Stimulated activated naive CD8-positive, alpha-beta T cell treated with anti-CD3 and anti-CD28 coated beads, Interleukin-15, Interleukin-2, amounts not matched to agents 100 ng/mL and 50 ng/mL, for 24 hours (primary cell): ENCODE results near the gene RXFP1.

Experiments
- H3K27ac Mint-ChIP-seq: one replicate; pipeline ENCODE4 v1.8.0; 2021; ENCODE audit warnings: mild to moderate bottlenecking, mixed read lengths
- H3K27me3 Mint-ChIP-seq: one replicate; pipeline ENCODE4 v1.8.0; 2021; ENCODE audit warnings: mixed read lengths
- H3K36me3 Mint-ChIP-seq: one replicate; pipeline ENCODE4 v1.8.0; 2021; ENCODE audit warnings: low read depth, mixed read lengths
- H3K4me1 Mint-ChIP-seq: one replicate; pipeline ENCODE4 v1.8.0; 2021; ENCODE audit warnings: low read depth, mixed read lengths
- H3K4me3 Mint-ChIP-seq: one replicate; pipeline ENCODE4 v1.8.0; 2021; ENCODE audit warnings: mild to moderate bottlenecking, mixed read lengths
- H3K9me3 Mint-ChIP-seq: one replicate; pipeline ENCODE4 v1.8.0; 2021; ENCODE audit warnings: mixed read lengths

Gene RXFP1

GRCh38 chr4:158581161-158581560 lies 59.5 kb downstream of the RXFP1 start:
- Mint-ChIP-seq H3K36me3 (no peaks in the 10 kb centered on the region), H3K4me3 (no peak overlapping the region), H3K27me3 (peaks cover 3% of the 10 kb centered on the region), H3K27ac (no peak overlapping the region), H3K9me3 (no peaks in the 10 kb centered on the region), H3K4me1 (no peaks in the 10 kb centered on the region)

GRCh38 chr4:158586881-158587280 lies 65.2 kb downstream of the RXFP1 start:
- H3K9me3 Mint-ChIP-seq: no peaks in the 10 kb centered on the region
- peaks cover 13% of the 10 kb centered on the region for H3K27me3 Mint-ChIP-seq
- no peak overlapping the region for H3K27ac Mint-ChIP-seq
- no peaks in the 10 kb centered on the region for H3K4me1 Mint-ChIP-seq
- H3K4me3 Mint-ChIP-seq: no peak overlapping the region
- no peaks in the 10 kb centered on the region for H3K36me3 Mint-ChIP-seq

GRCh38 chr4:158588285-158588684 lies 66.6 kb downstream of the RXFP1 start:
- Mint-ChIP-seq H3K27me3 (peaks cover 13% of the 10 kb centered on the region), H3K4me3 (no peak overlapping the region), H3K27ac (no peak overlapping the region), H3K9me3 (no peaks in the 10 kb centered on the region), H3K36me3 (no peaks in the 10 kb centered on the region), H3K4me1 (no peaks in the 10 kb centered on the region)

- Mint-ChIP-seq H3K4me3 (no peak overlapping the region), H3K9me3 (no peaks in the 10 kb centered on the region), H3K27me3 (peaks cover 13% of the 10 kb centered on the region), H3K36me3 (no peaks in the 10 kb centered on the region), H3K4me1 (no peaks in the 10 kb centered on the region), H3K27ac (no peak overlapping the region)
Observed at GRCh38 chr4:158588777-158589176, 67.1 kb downstream of the RXFP1 start.

GRCh38 chr4:158590306-158590705 lies 68.6 kb downstream of the RXFP1 start:
- H3K27me3 Mint-ChIP-seq: peaks cover 13% of the 10 kb centered on the region
- no peaks in the 10 kb centered on the region for H3K4me1 Mint-ChIP-seq
- no peak overlapping the region for H3K27ac Mint-ChIP-seq
- H3K36me3 Mint-ChIP-seq: no peaks in the 10 kb centered on the region
- no peak overlapping the region for H3K4me3 Mint-ChIP-seq
- H3K9me3 Mint-ChIP-seq: no peaks in the 10 kb centered on the region

- Mint-ChIP-seq H3K36me3 (no peaks in the 10 kb centered on the region), H3K27ac (no peak overlapping the region), H3K9me3 (no peaks in the 10 kb centered on the region), H3K4me1 (no peaks in the 10 kb centered on the region), H3K27me3 (peaks cover 13% of the 10 kb centered on the region), H3K4me3 (no peak overlapping the region)
Observed at GRCh38 chr4:158590824-158591223, 69.1 kb downstream of the RXFP1 start.

GRCh38 chr4:158597879-158598596 lies 76.4 kb downstream of the RXFP1 start:
- no peaks in the 10 kb centered on the region for H3K4me1 Mint-ChIP-seq
- no peaks in the 10 kb centered on the region for H3K36me3 Mint-ChIP-seq
- H3K27me3 Mint-ChIP-seq: peaks cover 27% of the 10 kb centered on the region
- no peak overlapping the region for H3K4me3 Mint-ChIP-seq
- no peak overlapping the region for H3K27ac Mint-ChIP-seq
- H3K9me3 Mint-ChIP-seq: no peaks in the 10 kb centered on the region

- Mint-ChIP-seq H3K36me3 (no peaks in the 10 kb centered on the region), H3K27me3 (peaks cover 27% of the 10 kb centered on the region), H3K4me3 (no peak overlapping the region), H3K4me1 (no peaks in the 10 kb centered on the region), H3K27ac (no peak overlapping the region), H3K9me3 (no peaks in the 10 kb centered on the region)
Observed at GRCh38 chr4:158599150-158599549, 77.5 kb downstream of the RXFP1 start.

- Mint-ChIP-seq H3K27ac (no peak overlapping the region), H3K27me3 (peaks cover 29% of the 10 kb centered on the region), H3K4me1 (no peaks in the 10 kb centered on the region), H3K9me3 (no peaks in the 10 kb centered on the region), H3K36me3 (no peaks in the 10 kb centered on the region), H3K4me3 (no peak overlapping the region)
Observed at GRCh38 chr4:158599765-158600498, 78.2 kb downstream of the RXFP1 start.

- Mint-ChIP-seq H3K36me3 (no peaks in the 10 kb centered on the region), H3K4me1 (no peaks in the 10 kb centered on the region), H3K27ac (no peak overlapping the region), H3K9me3 (peaks cover 5% of the 10 kb centered on the region), H3K4me3 (no peak overlapping the region), H3K27me3 (peaks cover 13% of the 10 kb centered on the region)
Observed at GRCh38 chr4:158604369-158604768, 82.7 kb downstream of the RXFP1 start.

- peaks cover 6% of the 10 kb centered on the region for H3K9me3 Mint-ChIP-seq
- no peak overlapping the region for H3K27ac Mint-ChIP-seq
- no peak overlapping the region for H3K4me3 Mint-ChIP-seq
- peaks cover 11% of the 10 kb centered on the region for H3K27me3 Mint-ChIP-seq
- no peaks in the 10 kb centered on the region for H3K4me1 Mint-ChIP-seq
- no peaks in the 10 kb centered on the region for H3K36me3 Mint-ChIP-seq
Observed at GRCh38 chr4:158605393-158605792, 83.7 kb downstream of the RXFP1 start.

GRCh38 chr4:158606969-158607368 lies 85.3 kb downstream of the RXFP1 start:
- no peaks in the 10 kb centered on the region for H3K4me1 Mint-ChIP-seq
- H3K9me3 Mint-ChIP-seq: peaks cover 6% of the 10 kb centered on the region
- peaks cover 7% of the 10 kb centered on the region for H3K27me3 Mint-ChIP-seq
- H3K4me3 Mint-ChIP-seq: no peak overlapping the region
- H3K27ac Mint-ChIP-seq: no peak overlapping the region
- H3K36me3 Mint-ChIP-seq: no peaks in the 10 kb centered on the region

GRCh38 chr4:158609116-158609515 lies 87.4 kb downstream of the RXFP1 start:
- Mint-ChIP-seq H3K9me3 (peaks cover 6% of the 10 kb centered on the region), H3K36me3 (no peaks in the 10 kb centered on the region), H3K4me1 (no peaks in the 10 kb centered on the region), H3K4me3 (no peak overlapping the region), H3K27ac (no peak overlapping the region), H3K27me3 (peaks cover 7% of the 10 kb centered on the region)

GRCh38 chr4:158610790-158611189 lies 89.1 kb downstream of the RXFP1 start:
- Mint-ChIP-seq H3K4me3 (no peak overlapping the region), H3K9me3 (peaks cover 6% of the 10 kb centered on the region), H3K27ac (no peak overlapping the region), H3K36me3 (no peaks in the 10 kb centered on the region), H3K27me3 (peaks cover 7% of the 10 kb centered on the region), H3K4me1 (no peaks in the 10 kb centered on the region)

- no peak overlapping the region for H3K4me3 Mint-ChIP-seq
- H3K27ac Mint-ChIP-seq: no peak overlapping the region
Observed at GRCh38 chr4:158613046-158613445, 91.4 kb downstream of the RXFP1 start.

More at GRCh38 chr4:158613046-158613445, 91.4 kb downstream of the RXFP1 start:
- Mint-ChIP-seq H3K36me3 (no peaks in the 10 kb centered on the region), H3K27me3 (peaks cover 13% of the 10 kb centered on the region), H3K9me3 (peaks cover 6% of the 10 kb centered on the region), H3K4me1 (no peaks in the 10 kb centered on the region)
